LNCaP clone FGC (cell line): ENCODE measurements around the gene RUNX1.

Experiments used
- DNase-seq: peaks from one replicate; pipeline ENCODE4 v3.0.0-alpha.2; 2011; ENCODE audit warnings: low read depth
- H3K4me3 ChIP-seq: 2 replicates; pipeline ENCODE4 v1.5.1; 2011; ENCODE audit warnings: mild to moderate bottlenecking, low read depth, low read length, control low read depth
- CTCF ChIP-seq: IDR thresholded peaks from 2 replicates; pipeline ENCODE4 v1.5.1; 2012; ENCODE audit warnings: mild to moderate bottlenecking; ENCODE audit not compliant: control insufficient read depth, insufficient read depth; ENCODE audit errors: extremely low read depth

RUNX1 gene

GRCh38 chr21:34908419-34909055 lies 140.6 kb downstream of the RUNX1 start:
- no peak for DNase-seq
- no peak overlapping the region for H3K4me3 ChIP-seq
- TF ChIP-seq CTCF: no peak

- DNase-seq: no peak
Measured at GRCh38 chr21:34907461-34908418, 141.4 kb downstream of the RUNX1 start.

GRCh38 chr21:34906401-34906800 lies 142.7 kb downstream of the RUNX1 start:
- no peak for TF ChIP-seq CTCF
- DNase-seq: no peak

More at GRCh38 chr21:34907461-34908418, 141.4 kb downstream of the RUNX1 start:
- H3K4me3 ChIP-seq: no peak overlapping the region
- TF ChIP-seq CTCF: no peak

GRCh38 chr21:34905218-34905537 lies 143.9 kb downstream of the RUNX1 start:
- H3K4me3 ChIP-seq: no peak overlapping the region
- TF ChIP-seq CTCF: no peak
- DNase-seq: no peak

More at GRCh38 chr21:34906401-34906800, 142.7 kb downstream of the RUNX1 start:
- no peak overlapping the region for H3K4me3 ChIP-seq

- no peak for DNase-seq
- no peak overlapping the region for H3K4me3 ChIP-seq
- TF ChIP-seq CTCF: no peak
Measured at GRCh38 chr21:34904526-34905217, 144.4 kb downstream of the RUNX1 start.

- no peak overlapping the region for H3K4me3 ChIP-seq
- no peak for DNase-seq
- no peak for TF ChIP-seq CTCF
Measured at GRCh38 chr21:34900376-34900775, 148.7 kb downstream of the RUNX1 start.
